ENCODE results near the gene TRAPPC12.

The TRAPPC12 gene

DNA sequence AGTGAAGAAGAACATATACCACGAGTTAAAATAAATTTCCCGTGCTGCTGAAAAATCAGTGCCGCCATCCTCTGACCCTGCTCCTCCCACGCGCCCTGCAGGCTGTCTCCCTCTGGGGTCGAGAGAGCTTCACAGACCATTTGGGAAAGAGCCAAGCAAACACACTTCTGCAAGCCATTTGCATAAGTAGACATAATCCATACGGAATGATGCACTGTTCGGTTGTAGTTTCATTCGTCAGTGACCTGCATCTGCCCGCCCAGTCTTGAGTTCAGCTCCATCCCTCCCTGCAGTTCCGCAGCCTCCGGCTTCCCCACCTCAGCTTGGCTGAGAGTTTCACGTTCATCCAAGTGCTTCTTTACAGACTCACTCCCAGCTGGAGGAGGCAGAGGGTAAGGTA, 69.6 kb downstream of the TRAPPC12 start:
- no peaks in the 10 kb centered on the region for H4K20me1 ChIP-seq (ENCODE audit: control insufficient read depth, insufficient read depth, low read depth, low read length)
- peaks cover 29% of the 10 kb centered on the region for H3K36me3 ChIP-seq (ENCODE audit: control insufficient read depth, low read length)
- H3K79me2 ChIP-seq (ENCODE audit: control insufficient read depth, low read length): no peaks in the 10 kb centered on the region
- no peak overlapping the region for H3K4me3 ChIP-seq (ENCODE audit: low read length)
- no peaks in the 10 kb centered on the region for H3K9me2 ChIP-seq (replicated peaks; ENCODE audit: control insufficient read depth, low read length)
- H3K9me3 ChIP-seq (ENCODE audit: control insufficient read depth, insufficient read depth, low read length): no peaks in the 10 kb centered on the region
- H3K27me3 ChIP-seq (ENCODE audit: control insufficient read depth, low read length): no peaks in the 10 kb centered on the region
- H3K4me2 ChIP-seq (ENCODE audit: low read length): no peak overlapping the region
- H3K4me1 ChIP-seq (ENCODE audit: control insufficient read depth, low read length): no peaks in the 10 kb centered on the region
- TF ChIP-seq, protein P1, sequence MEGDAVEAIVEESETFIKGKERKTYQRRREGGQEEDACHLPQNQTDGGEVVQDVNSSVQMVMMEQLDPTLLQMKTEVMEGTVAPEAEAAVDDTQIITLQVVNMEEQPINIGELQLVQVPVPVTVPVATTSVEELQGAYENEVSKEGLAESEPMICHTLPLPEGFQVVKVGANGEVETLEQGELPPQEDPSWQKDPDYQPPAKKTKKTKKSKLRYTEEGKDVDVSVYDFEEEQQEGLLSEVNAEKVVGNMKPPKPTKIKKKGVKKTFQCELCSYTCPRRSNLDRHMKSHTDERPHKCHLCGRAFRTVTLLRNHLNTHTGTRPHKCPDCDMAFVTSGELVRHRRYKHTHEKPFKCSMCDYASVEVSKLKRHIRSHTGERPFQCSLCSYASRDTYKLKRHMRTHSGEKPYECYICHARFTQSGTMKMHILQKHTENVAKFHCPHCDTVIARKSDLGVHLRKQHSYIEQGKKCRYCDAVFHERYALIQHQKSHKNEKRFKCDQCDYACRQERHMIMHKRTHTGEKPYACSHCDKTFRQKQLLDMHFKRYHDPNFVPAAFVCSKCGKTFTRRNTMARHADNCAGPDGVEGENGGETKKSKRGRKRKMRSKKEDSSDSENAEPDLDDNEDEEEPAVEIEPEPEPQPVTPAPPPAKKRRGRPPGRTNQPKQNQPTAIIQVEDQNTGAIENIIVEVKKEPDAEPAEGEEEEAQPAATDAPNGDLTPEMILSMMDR (IDR thresholded peaks at IDR 0.05; ENCODE audit: low read depth, low read length, poor library complexity, severe bottlenecking): no peak
- no peak for TF ChIP-seq EZH2phosphoT487 (IDR thresholded peaks at IDR 0.05; ENCODE audit: borderline replicate concordance, low read length)
- no peaks in the 10 kb centered on the region for H3F3A ChIP-seq (ENCODE audit: control insufficient read depth, insufficient read depth)
- H3K27ac ChIP-seq (ENCODE audit: low read depth, low read length): no peak overlapping the region

DNA sequence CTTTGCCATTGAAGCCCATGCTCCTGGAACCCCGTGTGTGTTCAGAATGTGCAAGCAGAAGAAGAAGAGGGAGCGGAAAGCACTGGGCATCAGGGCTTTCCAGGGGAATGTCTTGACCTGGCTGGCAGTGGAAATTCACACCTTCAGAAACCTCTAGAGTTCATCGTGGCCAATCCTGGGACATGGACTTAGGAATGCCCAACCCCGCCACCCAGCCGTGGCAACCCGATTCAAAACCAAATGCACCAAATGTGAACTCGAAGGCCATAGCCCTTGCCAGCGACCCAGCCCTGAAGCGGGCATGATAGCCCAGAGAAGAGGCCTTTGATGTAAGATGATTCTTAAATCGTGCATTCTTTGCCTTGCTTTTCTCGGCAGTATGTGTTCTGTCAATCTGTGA, 70.4 kb downstream of the TRAPPC12 start:
- Histone ChIP-seq H3K9me2 (replicated peaks; ENCODE audit: control insufficient read depth, low read length) (no peaks in the 10 kb centered on the region), H3K4me1 (ENCODE audit: control insufficient read depth, low read length) (no peaks in the 10 kb centered on the region), H3K9me3 (ENCODE audit: control insufficient read depth, insufficient read depth, low read length) (no peaks in the 10 kb centered on the region), H3K27me3 (ENCODE audit: control insufficient read depth, low read length) (no peaks in the 10 kb centered on the region), H3K4me3 (ENCODE audit: low read length) (no peak overlapping the region), H3K27ac (ENCODE audit: low read depth, low read length) (no peak overlapping the region), H3K79me2 (ENCODE audit: control insufficient read depth, low read length) (no peaks in the 10 kb centered on the region), H3K4me2 (ENCODE audit: low read length) (no peak overlapping the region), H3F3A (ENCODE audit: control insufficient read depth, insufficient read depth) (no peaks in the 10 kb centered on the region), H4K20me1 (ENCODE audit: control insufficient read depth, insufficient read depth, low read depth, low read length) (no peaks in the 10 kb centered on the region), H3K36me3 (ENCODE audit: control insufficient read depth, low read length) (peaks cover 24% of the 10 kb centered on the region)
- TF ChIP-seq, protein P1 (IDR thresholded peaks at IDR 0.05; ENCODE audit: low read depth, low read length, poor library complexity, severe bottlenecking): no peak
- no peak for TF ChIP-seq EZH2phosphoT487 (IDR thresholded peaks at IDR 0.05; ENCODE audit: borderline replicate concordance, low read length)

DNA sequence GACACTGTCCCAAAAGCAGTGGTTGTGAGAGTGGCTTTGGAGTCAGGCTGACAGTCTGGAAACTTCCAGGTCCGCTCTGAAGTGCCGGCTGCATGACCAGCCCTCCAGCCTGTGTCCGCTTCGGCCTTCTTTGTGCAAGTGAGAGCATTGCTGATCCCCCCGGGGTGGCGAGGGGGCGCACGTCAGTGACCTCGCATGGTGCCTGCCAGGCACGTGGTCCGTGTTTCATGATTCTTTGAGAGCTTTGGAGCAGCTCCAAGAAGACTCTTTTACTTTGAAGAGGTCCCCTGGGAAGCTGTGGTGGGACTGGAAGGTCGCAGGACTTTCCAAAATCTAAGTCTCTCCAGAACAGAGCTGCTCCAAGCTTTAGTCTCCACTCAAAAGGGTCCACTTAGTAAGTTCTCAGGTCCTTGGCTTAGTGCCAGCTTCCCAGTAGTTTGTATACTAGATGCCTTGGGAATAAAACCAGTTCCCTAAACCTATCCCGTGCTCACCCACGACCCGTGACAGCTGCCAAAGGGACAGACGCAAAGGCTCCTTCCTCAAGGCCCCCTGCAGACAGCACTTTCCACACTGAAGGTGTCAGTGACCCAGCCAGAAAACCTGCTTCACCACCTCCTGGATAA, 71.0 kb downstream of the TRAPPC12 start:
- Histone ChIP-seq H3K27me3 (ENCODE audit: control insufficient read depth, low read length) (no peaks in the 10 kb centered on the region), H3F3A (ENCODE audit: control insufficient read depth, insufficient read depth) (no peaks in the 10 kb centered on the region), H3K79me2 (ENCODE audit: control insufficient read depth, low read length) (no peaks in the 10 kb centered on the region), H3K4me3 (ENCODE audit: low read length) (no peak overlapping the region), H3K4me2 (ENCODE audit: low read length) (no peak overlapping the region), H3K9me3 (ENCODE audit: control insufficient read depth, insufficient read depth, low read length) (no peaks in the 10 kb centered on the region), H3K27ac (ENCODE audit: low read depth, low read length) (no peak overlapping the region), H3K36me3 (ENCODE audit: control insufficient read depth, low read length) (peaks cover 18% of the 10 kb centered on the region), H3K9me2 (replicated peaks; ENCODE audit: control insufficient read depth, low read length) (no peaks in the 10 kb centered on the region), H4K20me1 (ENCODE audit: control insufficient read depth, insufficient read depth, low read depth, low read length) (no peaks in the 10 kb centered on the region), H3K4me1 (ENCODE audit: control insufficient read depth, low read length) (no peaks in the 10 kb centered on the region)
- TF ChIP-seq, protein P1 (IDR thresholded peaks at IDR 0.05; ENCODE audit: low read depth, low read length, poor library complexity, severe bottlenecking): no peak
- TF ChIP-seq EZH2phosphoT487 (IDR thresholded peaks at IDR 0.05; ENCODE audit: borderline replicate concordance, low read length): no peak
